Vagina (tissue), 2 donors: ENCODE data around the gene SLC23A2.

Experiments used
- POLR2AphosphoS5 ChIP-seq, 2 donors: sonication (generic); formaldehyde crosslinking; IDR thresholded peaks; one replicate each; pipeline ENCODE4 v1.9.0; 2017; ENCODE audit warnings: antibody characterized with exemption in 2 of 2, mild to moderate bottlenecking in 2 of 2, low read depth in 1 of 2; ENCODE audit not compliant: insufficient read depth in 1 of 2
- TF ChIP-seq, protein P1 (sequence below), 3 experiments: fragments of 450-650 bp in 2 of 3; fragments of 200-600 bp in 1 of 3; sonication (generic) in 1 of 3; IDR thresholded peaks; one replicate each; pipeline ENCODE4 v1.5.1; 2017 to 2019; ENCODE audit warnings: antibody characterized with exemption in 3 of 3, mild to moderate bottlenecking in 2 of 3, moderate library complexity in 2 of 3

DNA sequence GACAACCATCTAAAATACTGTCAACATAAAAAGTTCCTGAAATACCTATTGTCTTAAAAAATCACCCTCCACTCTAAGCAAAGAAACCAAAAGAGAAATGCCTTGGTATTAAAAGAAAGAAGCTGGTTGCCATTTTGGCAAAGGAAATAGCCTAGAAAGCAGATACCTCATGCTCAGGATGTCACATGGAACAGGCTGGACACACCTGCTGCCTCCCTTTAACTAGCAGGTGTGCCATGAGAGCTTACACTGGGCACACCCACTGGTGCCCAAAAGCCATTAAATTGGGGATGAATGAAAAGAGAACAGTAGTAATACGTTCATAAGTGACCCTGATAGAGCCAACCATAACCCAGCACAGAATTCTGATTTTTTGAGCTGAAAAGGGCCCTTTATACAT, 1.5 kb downstream of the SLC23A2 start:
- TF ChIP-seq, protein P1, sequence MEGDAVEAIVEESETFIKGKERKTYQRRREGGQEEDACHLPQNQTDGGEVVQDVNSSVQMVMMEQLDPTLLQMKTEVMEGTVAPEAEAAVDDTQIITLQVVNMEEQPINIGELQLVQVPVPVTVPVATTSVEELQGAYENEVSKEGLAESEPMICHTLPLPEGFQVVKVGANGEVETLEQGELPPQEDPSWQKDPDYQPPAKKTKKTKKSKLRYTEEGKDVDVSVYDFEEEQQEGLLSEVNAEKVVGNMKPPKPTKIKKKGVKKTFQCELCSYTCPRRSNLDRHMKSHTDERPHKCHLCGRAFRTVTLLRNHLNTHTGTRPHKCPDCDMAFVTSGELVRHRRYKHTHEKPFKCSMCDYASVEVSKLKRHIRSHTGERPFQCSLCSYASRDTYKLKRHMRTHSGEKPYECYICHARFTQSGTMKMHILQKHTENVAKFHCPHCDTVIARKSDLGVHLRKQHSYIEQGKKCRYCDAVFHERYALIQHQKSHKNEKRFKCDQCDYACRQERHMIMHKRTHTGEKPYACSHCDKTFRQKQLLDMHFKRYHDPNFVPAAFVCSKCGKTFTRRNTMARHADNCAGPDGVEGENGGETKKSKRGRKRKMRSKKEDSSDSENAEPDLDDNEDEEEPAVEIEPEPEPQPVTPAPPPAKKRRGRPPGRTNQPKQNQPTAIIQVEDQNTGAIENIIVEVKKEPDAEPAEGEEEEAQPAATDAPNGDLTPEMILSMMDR (IDR thresholded peaks at IDR 0.05) = no peak
- no peak for TF ChIP-seq POLR2AphosphoS5 (IDR thresholded peaks at IDR 0.05; ENCODE audit: insufficient read depth in 1 of 2, low read depth in 1 of 2)
